Stimulated activated CD4-positive, alpha-beta T cell treated with anti-CD3 and anti-CD28 coated beads, Interleukin-4, amount 100 ng/mL, for 48 hours (primary cell): Measurements from ENCODE around the gene SPATA25.

Source experiments
- DNase-seq, 2 donors: peaks; one replicate each; pipeline ENCODE4 v3.0.0-alpha.2; 2020; ENCODE audit warnings: low read depth in 2 of 2

The SPATA25 gene

GRCh38 chr20:45836841-45837240 lies 50.6 kb downstream of the SPATA25 start:
- no peak for DNase-seq
